Measurements from ENCODE around the gene CCNC.

The CCNC gene

GRCh38 chr6:99521633-99522151 lies 46.8 kb downstream of the CCNC start:
- CTCF ChIA-PET: interaction anchor here (1.9 kb wide), 1 partner anchor 47 kb away, joined by 4 read pairs; the partner anchor contains the start of gene CCNC
- POLR2A ChIA-PET: interaction anchor here (0.6 to 3.4 kb wide), 5 partner anchors 9 to 49 kb away, joined by 3 to 22 read pairs (median 5); partner anchors contain the start of gene CCNC
- no peak for DNase-seq (ENCODE audit: extremely low spot score)
- TF ChIP-seq FOXA1 (IDR thresholded peaks at IDR 0.05) (no peak), TARDBP (IDR thresholded peaks at IDR 0.05) (no peak), ARNT (IDR thresholded peaks at IDR 0.05) (no peak), ZNF384 (IDR thresholded peaks at IDR 0.05) (no peak), CTBP1 (IDR thresholded peaks at IDR 0.05; ENCODE audit: borderline replicate concordance) (no peak), LEF1 (IDR thresholded peaks at IDR 0.05; ENCODE audit: borderline replicate concordance) (no peak), HDGF (IDR thresholded peaks at IDR 0.05; ENCODE audit: borderline replicate concordance) (no peak), SUZ12 (IDR thresholded peaks at IDR 0.05) (no peak), ELF4 (IDR thresholded peaks at IDR 0.05) (no peak), L3MBTL2 (conservative IDR thresholded peaks at IDR 0.05) (no peak), NFRKB (IDR thresholded peaks at IDR 0.05) (no peak), PKNOX1 (IDR thresholded peaks at IDR 0.05) (no peak), FOXM1 (IDR thresholded peaks at IDR 0.05; ENCODE audit: borderline replicate concordance) (no peak), BHLHE40 (IDR thresholded peaks at IDR 0.05; ENCODE audit: borderline replicate concordance) (no peak), SP1 (IDR thresholded peaks at IDR 0.05) (no peak), FOXK2 (IDR thresholded peaks at IDR 0.05) (no peak)

GRCh38 chr6:99520855-99521632 lies 47.4 kb downstream of the CCNC start:
- ChIA-PET POLR2A (interaction anchor here (1.0 to 3.4 kb wide), 3 partner anchors 17 to 47 kb away, joined by 4 to 22 read pairs (median 4); partner anchors contain the start of gene CCNC), CTCF (interaction anchor here (0.6 to 1.9 kb wide), 2 partner anchors 47 to 48 kb away, joined by 4 to 8 read pairs; partner anchors contain the start of gene CCNC)

DNA sequence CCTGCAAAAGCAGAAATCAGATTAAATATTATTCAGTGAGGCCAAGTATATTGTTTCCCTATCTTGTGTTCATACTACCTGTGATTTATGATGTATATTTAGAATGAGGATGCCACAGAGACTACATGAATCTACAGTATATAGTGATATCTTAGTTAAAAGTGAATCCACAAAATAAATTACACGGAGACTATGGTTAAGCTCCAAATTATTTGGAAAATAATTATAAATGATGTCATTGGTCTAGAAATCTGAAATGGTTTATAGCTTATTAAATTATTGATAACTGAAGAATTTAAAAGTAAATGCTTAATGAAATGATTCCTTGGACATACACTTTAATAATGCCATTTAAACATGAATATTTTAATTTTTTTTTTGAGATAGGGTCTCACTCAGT lies 49.0 kb downstream of the CCNC start:
- POLR2A ChIA-PET: no interaction called here
- TF ChIP-seq FOXM1 (IDR thresholded peaks at IDR 0.05; ENCODE audit: borderline replicate concordance) (no peak), BHLHE40 (IDR thresholded peaks at IDR 0.05; ENCODE audit: borderline replicate concordance) (no peak), L3MBTL2 (conservative IDR thresholded peaks at IDR 0.05) (no peak), FOXK2 (IDR thresholded peaks at IDR 0.05) (no peak), ELF4 (IDR thresholded peaks at IDR 0.05) (no peak), HDGF (IDR thresholded peaks at IDR 0.05; ENCODE audit: borderline replicate concordance) (no peak), SUZ12 (IDR thresholded peaks at IDR 0.05) (no peak), TARDBP (IDR thresholded peaks at IDR 0.05) (no peak), SP1 (IDR thresholded peaks at IDR 0.05) (no peak), CTBP1 (IDR thresholded peaks at IDR 0.05; ENCODE audit: borderline replicate concordance) (no peak), FOXA1 (IDR thresholded peaks at IDR 0.05) (no peak), NFRKB (IDR thresholded peaks at IDR 0.05) (no peak), ARNT (IDR thresholded peaks at IDR 0.05) (no peak), ZNF384 (IDR thresholded peaks at IDR 0.05) (no peak), PKNOX1 (IDR thresholded peaks at IDR 0.05) (no peak), LEF1 (IDR thresholded peaks at IDR 0.05; ENCODE audit: borderline replicate concordance) (no peak)
- no peak for DNase-seq (ENCODE audit: extremely low spot score)
- CTCF ChIA-PET: interaction anchor here (0.7 to 0.9 kb wide), 2 partner anchors 18 to 228 kb away, joined by 3 to 5 read pairs; no protein-coding TSS in a partner anchor

More at GRCh38 chr6:99520855-99521632, 47.4 kb downstream of the CCNC start:
- TF ChIP-seq L3MBTL2 (conservative IDR thresholded peaks at IDR 0.05) (no peak), ELF4 (IDR thresholded peaks at IDR 0.05) (peak; percentile 47; the same call in 1 of the 2 replicates), LEF1 (IDR thresholded peaks at IDR 0.05; ENCODE audit: borderline replicate concordance) (0 out of 2 replicates have a peak, but pooled peaks have one; percentile 16)
- peak; percentile 82 for DNase-seq (ENCODE audit: extremely low spot score)

GRCh38 chr6:99514089-99514488 lies 54.4 kb downstream of the CCNC start:
- CTCF ChIA-PET: no interaction called here
- TF ChIP-seq SUZ12 (IDR thresholded peaks at IDR 0.05) (no peak), LEF1 (IDR thresholded peaks at IDR 0.05; ENCODE audit: borderline replicate concordance) (no peak), TARDBP (IDR thresholded peaks at IDR 0.05) (no peak), SP1 (IDR thresholded peaks at IDR 0.05) (no peak), BHLHE40 (IDR thresholded peaks at IDR 0.05; ENCODE audit: borderline replicate concordance) (no peak), HDGF (IDR thresholded peaks at IDR 0.05; ENCODE audit: borderline replicate concordance) (no peak), ARNT (IDR thresholded peaks at IDR 0.05) (no peak), FOXM1 (IDR thresholded peaks at IDR 0.05; ENCODE audit: borderline replicate concordance) (no peak), NFRKB (IDR thresholded peaks at IDR 0.05) (no peak), ZNF384 (IDR thresholded peaks at IDR 0.05) (no peak), PKNOX1 (IDR thresholded peaks at IDR 0.05) (no peak), FOXK2 (IDR thresholded peaks at IDR 0.05) (no peak), L3MBTL2 (conservative IDR thresholded peaks at IDR 0.05) (no peak)
- DNase-seq (ENCODE audit: extremely low spot score): no peak
- POLR2A ChIA-PET: interaction anchor here (0.6 to 1.6 kb wide), 3 partner anchors 53 to 59 kb away, joined by 3 to 9 read pairs (median 4); partner anchors contain the start of gene CCNC

- POLR2A ChIA-PET: interaction anchor here (0.9 to 1.1 kb wide), 2 partner anchors 57 to 102 kb away, joined by 3 read pairs; no protein-coding TSS in a partner anchor
- DNase-seq (ENCODE audit: extremely low spot score): no peak
Observed at GRCh38 chr6:99512033-99512432, 56.4 kb downstream of the CCNC start.

More at GRCh38 chr6:99512033-99512432, 56.4 kb downstream of the CCNC start:
- TF ChIP-seq BHLHE40 (IDR thresholded peaks at IDR 0.05; ENCODE audit: borderline replicate concordance) (no peak), HDGF (IDR thresholded peaks at IDR 0.05; ENCODE audit: borderline replicate concordance) (no peak), PKNOX1 (IDR thresholded peaks at IDR 0.05) (no peak), NFRKB (IDR thresholded peaks at IDR 0.05) (no peak), SP1 (IDR thresholded peaks at IDR 0.05) (no peak), FOXK2 (IDR thresholded peaks at IDR 0.05) (no peak)
- CTCF ChIA-PET: interaction anchor here (0.7 kb wide), 1 partner anchor 28 kb away, joined by 3 read pairs; no protein-coding TSS in a partner anchor
